ENCODE results near the gene ABI3BP.

GRCh38 chr3:100789579-100789978 is 203.6 kb downstream of the ABI3BP start:
- TF ChIP-seq CTCF (IDR thresholded peaks at IDR 0.05) (no peak), POLR2A (IDR thresholded peaks at IDR 0.05) (no peak)
